WTC11 (cell line): ENCODE results near the gene DCAF8L2. TPM values are rescaled to one million over a fixed set of nuclear protein-coding genes. Genes with fewer than 3 reads are reported as not detected.

Experiments used
- ATAC-seq: fragments of 200-7000 bp; cut with Tn5 transposase; 2 replicates; pipeline ENCODE4 v1.10.0; 2021; ENCODE audit warnings: mild to moderate bottlenecking, moderate library complexity
- CTCF ChIA-PET: fragments of 300-600 bp; sonication (Branson Sonifier 250); formaldehyde crosslinking; loops from one replicate; lab custom pipeline; 2021; ENCODE audit warnings: antibody characterized with exemption; lab: Charles Lee
- POLR2A ChIA-PET: fragments of 350-600 bp; sonication (Branson Sonifier 250); formaldehyde crosslinking; loops from one replicate; lab custom pipeline; 2021; ENCODE audit warnings: antibody characterized with exemption; lab: Charles Lee
- DNase-seq: peaks from one replicate; pipeline ENCODE4 v3.0.0; 2021; ENCODE audit warnings: low spot score
- H3K27ac Mint-ChIP-seq: 2 replicates; pipeline ENCODE4 v1.8.0; 2021; ENCODE audit warnings: mixed read lengths
- H3K27me3 Mint-ChIP-seq: 2 replicates; pipeline ENCODE4 v1.8.0; 2021; ENCODE audit warnings: low read depth, mild to moderate bottlenecking, moderate library complexity, mixed read lengths
- H3K36me3 Mint-ChIP-seq: 2 replicates; pipeline ENCODE4 v1.8.0; 2021; ENCODE audit warnings: mixed read lengths
- H3K4me1 Mint-ChIP-seq: 2 replicates; pipeline ENCODE4 v1.8.0; 2022; ENCODE audit warnings: mixed read lengths
- H3K4me3 Mint-ChIP-seq: 2 replicates; pipeline ENCODE4 v1.8.0; 2021; ENCODE audit warnings: mild to moderate bottlenecking, moderate library complexity, mixed read lengths
- H3K9me3 Mint-ChIP-seq: 2 replicates; pipeline ENCODE4 v1.8.0; 2021; ENCODE audit warnings: mixed read lengths
- ATF6 ChIP-seq: sonication (generic); formaldehyde crosslinking; IDR thresholded peaks from 2 replicates; pipeline ENCODE4 v1.8.1; 2023; ENCODE audit warnings: mild to moderate bottlenecking, missing genetic modification reagents
- CREM ChIP-seq: sonication (generic); formaldehyde crosslinking; IDR thresholded peaks from 2 replicates; pipeline ENCODE4 v1.8.1; 2022; ENCODE audit warnings: mild to moderate bottlenecking, missing genetic modification reagents, moderate library complexity
- ELF4 ChIP-seq: sonication (generic); formaldehyde crosslinking; IDR thresholded peaks from 2 replicates; pipeline ENCODE4 v1.8.1; 2022; ENCODE audit warnings: low read depth, mild to moderate bottlenecking, moderate library complexity, missing genetic modification reagents
- FOXP4 ChIP-seq: sonication (generic); formaldehyde crosslinking; IDR thresholded peaks from 2 replicates; pipeline ENCODE4 v1.8.0; 2022; ENCODE audit warnings: mild to moderate bottlenecking, missing genetic modification reagents
- GTF2I ChIP-seq: fragments of 250-450 bp; sonication (Bioruptor Pico); conservative IDR thresholded peaks from 2 replicates; pipeline ENCODE4 v1.4.0; 2021; ENCODE audit warnings: mild to moderate bottlenecking
- HMGXB4 ChIP-seq: sonication (generic); formaldehyde crosslinking; IDR thresholded peaks from 2 replicates; pipeline ENCODE4 v1.8.1; 2023; ENCODE audit warnings: mild to moderate bottlenecking, moderate library complexity, missing genetic modification reagents
- JUN ChIP-seq: sonication (generic); formaldehyde crosslinking; IDR thresholded peaks from 2 replicates; pipeline ENCODE4 v1.8.0; 2023; ENCODE audit warnings: mild to moderate bottlenecking, missing genetic modification reagents
- MAX ChIP-seq: sonication (generic); formaldehyde crosslinking; IDR thresholded peaks from 2 replicates; pipeline ENCODE4 v1.8.0; 2022; ENCODE audit warnings: mild to moderate bottlenecking, missing genetic modification reagents
- NFYB ChIP-seq: sonication (generic); formaldehyde crosslinking; conservative IDR thresholded peaks from 2 replicates; pipeline ENCODE4 v1.8.0; 2022; ENCODE audit warnings: low read depth, missing genetic modification reagents
- OVOL2 ChIP-seq: fragments of 250-450 bp; sonication (Bioruptor Pico); IDR thresholded peaks from 2 replicates; pipeline ENCODE4 v1.9.0; 2021; ENCODE audit warnings: mild to moderate bottlenecking, borderline replicate concordance
- RELA ChIP-seq: sonication (generic); formaldehyde crosslinking; IDR thresholded peaks from 2 replicates; pipeline ENCODE4 v1.8.1; 2022; ENCODE audit warnings: missing genetic modification reagents, mild to moderate bottlenecking, borderline replicate concordance
- SP1 ChIP-seq: sonication (generic); formaldehyde crosslinking; conservative IDR thresholded peaks from 2 replicates; pipeline ENCODE4 v1.8.1; 2022; ENCODE audit warnings: missing genetic modification reagents
- TCF7 ChIP-seq: sonication (generic); formaldehyde crosslinking; IDR thresholded peaks from 2 replicates; pipeline ENCODE4 v1.8.0; 2022; ENCODE audit warnings: mild to moderate bottlenecking, low read depth, missing genetic modification reagents, moderate library complexity
- TEAD1 ChIP-seq: sonication (generic); formaldehyde crosslinking; IDR thresholded peaks from 2 replicates; pipeline ENCODE4 v1.8.0; 2022; ENCODE audit warnings: mild to moderate bottlenecking, missing genetic modification reagents
- ZMAT4 ChIP-seq: fragments of 250-450 bp; sonication (Bioruptor Pico); IDR thresholded peaks from 2 replicates; pipeline ENCODE4 v1.9.0; 2021; ENCODE audit warnings: mild to moderate bottlenecking
- ZNF317 ChIP-seq: sonication (generic); formaldehyde crosslinking; IDR thresholded peaks from 2 replicates; pipeline ENCODE4 v1.8.1; 2023; ENCODE audit warnings: low read depth, mild to moderate bottlenecking, moderate library complexity, missing genetic modification reagents, borderline replicate concordance
- ZNF416 ChIP-seq: fragments of 250-450 bp; sonication (Bioruptor Pico); IDR thresholded peaks from 2 replicates; pipeline ENCODE4 v1.9.0; 2021; ENCODE audit warnings: mild to moderate bottlenecking, inconsistent platforms
- ZNF425 ChIP-seq: fragments of 250-450 bp; sonication (Bioruptor Pico); conservative IDR thresholded peaks from 2 replicates; pipeline ENCODE4 v1.9.0; 2021; ENCODE audit warnings: mild to moderate bottlenecking
- ZNF512 ChIP-seq: sonication (generic); formaldehyde crosslinking; IDR thresholded peaks from 2 replicates; pipeline ENCODE4 v1.8.1; 2022; ENCODE audit warnings: missing genetic modification reagents, borderline replicate concordance
- ZSCAN18 ChIP-seq: fragments of 250-450 bp; sonication (Bioruptor Pico); IDR thresholded peaks from 2 replicates; pipeline ENCODE4 v2.1.2; 2022; ENCODE audit warnings: mild to moderate bottlenecking, moderate library complexity
- total RNA-seq: library from RNA; stranded (reverse); gene quantifications from 3 replicates; pipeline ENCODE4 v1.2.3, GENCODE V29; 2021

Gene DCAF8L2
- total RNA-seq, 1 experiment from 2014 or later: not detected

GRCh38 chrX:27619459-27619858, 29.3 kb downstream of the DCAF8L2 start:
- ATAC-seq (no peak), DNase-seq (no peak)
- H3K27ac Mint-ChIP-seq: no peak overlapping the region
- H3K4me1 Mint-ChIP-seq: no peaks in the 10 kb centered on the region
- no peaks in the 10 kb centered on the region for H3K9me3 Mint-ChIP-seq
- H3K4me3 Mint-ChIP-seq: no peak overlapping the region
- ChIA-PET CTCF (interaction anchor here (0.6 to 1.3 kb wide), 4 partner anchors 54 to 65 kb away, joined by 3 to 5 read pairs (median 4); no protein-coding TSS in a partner anchor), POLR2A (no interaction called here)
- H3K36me3 Mint-ChIP-seq: no peaks in the 10 kb centered on the region
- no peaks in the 10 kb centered on the region for H3K27me3 Mint-ChIP-seq
- TF ChIP-seq MAX (CRISPR knock-in tag): no peak
- TF ChIP-seq HMGXB4: no peak
- no peak for TF ChIP-seq OVOL2 (CRISPR knock-in tag)
- TF ChIP-seq ZSCAN18 (CRISPR knock-in tag): no peak
- TF ChIP-seq TEAD1: no peak
- TF ChIP-seq ZNF416 (CRISPR knock-in tag): no peak
- no peak for TF ChIP-seq FOXP4 (CRISPR knock-in tag)
- TF ChIP-seq GTF2I: no peak
- no peak for TF ChIP-seq ATF6
- TF ChIP-seq ZNF512 (CRISPR knock-in tag): no peak
- no peak for TF ChIP-seq SP1 (CRISPR knock-in tag)
- TF ChIP-seq ZNF425: no peak
- TF ChIP-seq JUN (CRISPR knock-in tag): no peak
- no peak for TF ChIP-seq NFYB (CRISPR knock-in tag)
- TF ChIP-seq ZMAT4: no peak
- no peak for TF ChIP-seq ZNF317 (CRISPR knock-in tag)
- TF ChIP-seq RELA: no peak
- no peak for TF ChIP-seq TCF7 (CRISPR knock-in tag)
- TF ChIP-seq CREM (CRISPR knock-in tag): no peak
- no peak for TF ChIP-seq ELF4 (CRISPR knock-in tag)
